ENCODE results near the gene RASAL1. TPM values are rescaled to one million over a fixed set of nuclear protein-coding genes. Genes with fewer than 3 reads are reported as not detected.

RASAL1 gene
- total RNA-seq, 3 donors from 2014 or later = 0.58 to 1.1 (median 0.87) TPM

GRCh38 chr12:113170457-113170856 lies 34.9 kb upstream of the RASAL1 start:
- Mint-ChIP-seq H3K9me3 (no peaks in the 10 kb centered on the region), H3K27me3 (ENCODE audit: low read depth) (no peaks in the 10 kb centered on the region), H3K4me3 (no peak overlapping the region), H3K4me1 (ENCODE audit: low read depth) (peaks cover 4% of the 10 kb centered on the region), H3K36me3 (ENCODE audit: insufficient read depth) (peaks cover 47% of the 10 kb centered on the region)
- ATAC-seq = no peak
- DNase-seq = no peak

GRCh38 chr12:113169697-113170096 lies 34.1 kb upstream of the RASAL1 start:
- DNase-seq = no peak

DNA sequence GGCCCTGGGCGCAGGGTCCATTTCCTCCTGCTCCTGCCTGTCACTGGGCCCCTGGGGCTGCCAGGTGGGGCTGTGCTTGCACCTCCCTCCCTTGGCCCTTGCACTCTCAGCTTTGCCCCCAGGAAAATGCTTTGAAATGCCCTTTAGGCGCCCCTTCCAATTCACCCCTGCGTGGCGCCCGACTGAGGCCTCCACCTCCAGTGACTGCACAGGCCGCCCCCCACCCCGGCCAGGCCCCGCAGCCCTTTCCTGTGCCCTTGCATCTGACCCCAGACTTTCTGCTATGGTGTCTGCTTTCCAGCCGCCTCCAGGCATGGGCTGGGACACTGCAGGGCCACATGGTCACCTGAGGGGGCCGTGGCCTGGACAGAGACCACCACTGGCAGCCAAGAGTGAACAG lies 32.3 kb upstream of the RASAL1 start:
- ATAC-seq (no peak), DNase-seq (no peak)
- Mint-ChIP-seq H3K4me3 (no peak overlapping the region), H3K27me3 (ENCODE audit: low read depth) (no peaks in the 10 kb centered on the region), H3K9me3 (no peaks in the 10 kb centered on the region), H3K4me1 (ENCODE audit: low read depth) (no peaks in the 10 kb centered on the region), H3K36me3 (ENCODE audit: insufficient read depth) (peaks cover 40% of the 10 kb centered on the region)

More at GRCh38 chr12:113169697-113170096, 34.1 kb upstream of the RASAL1 start:
- ATAC-seq = no peak
- Mint-ChIP-seq H3K4me1 (ENCODE audit: low read depth) (peaks cover 2% of the 10 kb centered on the region), H3K36me3 (ENCODE audit: insufficient read depth) (peaks cover 44% of the 10 kb centered on the region), H3K9me3 (no peaks in the 10 kb centered on the region), H3K4me3 (no peak overlapping the region), H3K27me3 (ENCODE audit: low read depth) (no peaks in the 10 kb centered on the region)

DNA sequence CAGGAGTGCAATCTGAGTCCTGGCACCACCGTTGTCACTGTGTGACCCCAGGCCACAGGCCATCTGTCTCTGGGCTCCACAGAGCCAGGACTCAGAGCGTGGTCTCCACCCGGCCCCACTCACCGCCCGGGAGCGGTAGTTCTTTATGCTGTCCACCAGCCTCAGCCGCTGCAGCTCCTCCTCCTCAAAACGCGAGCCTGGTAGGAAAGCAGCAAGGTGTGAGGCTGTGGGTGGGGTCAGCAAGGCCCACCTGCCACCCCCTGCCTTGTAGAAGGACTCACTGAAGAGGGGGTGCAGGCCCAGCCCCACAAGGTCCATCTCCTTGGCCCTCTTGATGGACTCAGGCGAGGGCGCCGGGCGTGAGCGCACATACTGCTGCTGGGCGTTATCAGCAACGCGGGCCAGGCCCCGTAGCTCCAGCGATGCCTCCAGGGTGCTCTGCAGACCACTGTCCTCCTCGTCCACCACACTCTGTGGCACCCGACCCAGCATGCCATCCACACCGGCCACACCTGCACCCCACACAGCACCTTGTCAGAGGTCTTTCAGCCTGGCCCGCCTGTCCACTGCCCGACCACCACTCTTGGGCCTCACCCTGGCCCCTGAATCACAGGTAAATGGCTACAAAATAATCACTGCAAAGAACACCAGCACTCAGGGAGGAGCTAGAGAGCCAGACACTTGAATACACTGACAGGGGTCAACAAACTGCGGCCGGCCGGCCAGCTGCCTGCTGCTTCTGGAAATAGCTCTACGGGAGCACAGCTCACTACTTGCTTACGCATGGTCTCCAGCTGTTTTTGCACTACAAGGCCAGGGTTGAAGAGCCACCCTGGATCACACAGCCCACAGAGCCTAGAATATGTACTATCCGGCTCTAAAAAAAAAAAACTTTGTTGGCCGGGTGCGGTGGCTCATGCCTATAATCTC lies 30.2 kb upstream of the RASAL1 start:
- Mint-ChIP-seq H3K27me3 (ENCODE audit: low read depth) (no peaks in the 10 kb centered on the region), H3K9me3 (no peaks in the 10 kb centered on the region), H3K4me1 (ENCODE audit: low read depth) (no peaks in the 10 kb centered on the region), H3K4me3 (no peak overlapping the region), H3K36me3 (ENCODE audit: insufficient read depth) (peaks cover 34% of the 10 kb centered on the region)
- no peak for DNase-seq
- ATAC-seq = no peak

DNA sequence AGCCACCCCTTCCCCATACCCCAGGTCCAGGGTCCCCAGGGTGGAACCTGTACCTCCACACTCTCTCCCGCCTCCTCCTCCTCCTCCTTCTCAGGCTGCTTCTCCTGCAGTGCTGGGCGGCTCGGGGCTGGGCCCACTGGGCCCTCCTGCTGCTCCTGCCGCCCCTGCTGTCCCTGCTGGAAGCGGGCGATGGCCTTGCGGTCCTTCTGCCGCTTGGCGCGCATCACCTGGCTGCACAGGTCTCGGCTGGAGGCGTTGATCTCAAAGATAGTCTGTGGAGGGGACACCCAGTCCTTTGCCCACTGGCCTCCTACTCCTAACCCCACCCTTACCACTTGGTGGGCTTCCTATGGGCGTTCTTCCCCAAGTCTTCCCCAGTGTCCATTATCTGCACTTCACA lies 28.5 kb upstream of the RASAL1 start:
- no peaks in the 10 kb centered on the region for H3K27me3 Mint-ChIP-seq (ENCODE audit: low read depth)
- no peak overlapping the region for H3K4me3 Mint-ChIP-seq
- H3K9me3 Mint-ChIP-seq = no peaks in the 10 kb centered on the region
- ATAC-seq (no peak), DNase-seq (no peak)
- no peaks in the 10 kb centered on the region for H3K4me1 Mint-ChIP-seq (ENCODE audit: low read depth)
- peaks cover 31% of the 10 kb centered on the region for H3K36me3 Mint-ChIP-seq (ENCODE audit: insufficient read depth)

- Mint-ChIP-seq H3K4me1 (ENCODE audit: low read depth) (no peaks in the 10 kb centered on the region), H3K36me3 (ENCODE audit: insufficient read depth) (peaks cover 29% of the 10 kb centered on the region), H3K4me3 (no peak overlapping the region), H3K27me3 (ENCODE audit: low read depth) (no peaks in the 10 kb centered on the region), H3K9me3 (no peaks in the 10 kb centered on the region)
- DNase-seq = no peak
- no peak for ATAC-seq
Measured at GRCh38 chr12:113163030-113163360, 27.4 kb upstream of the RASAL1 start.

DNA sequence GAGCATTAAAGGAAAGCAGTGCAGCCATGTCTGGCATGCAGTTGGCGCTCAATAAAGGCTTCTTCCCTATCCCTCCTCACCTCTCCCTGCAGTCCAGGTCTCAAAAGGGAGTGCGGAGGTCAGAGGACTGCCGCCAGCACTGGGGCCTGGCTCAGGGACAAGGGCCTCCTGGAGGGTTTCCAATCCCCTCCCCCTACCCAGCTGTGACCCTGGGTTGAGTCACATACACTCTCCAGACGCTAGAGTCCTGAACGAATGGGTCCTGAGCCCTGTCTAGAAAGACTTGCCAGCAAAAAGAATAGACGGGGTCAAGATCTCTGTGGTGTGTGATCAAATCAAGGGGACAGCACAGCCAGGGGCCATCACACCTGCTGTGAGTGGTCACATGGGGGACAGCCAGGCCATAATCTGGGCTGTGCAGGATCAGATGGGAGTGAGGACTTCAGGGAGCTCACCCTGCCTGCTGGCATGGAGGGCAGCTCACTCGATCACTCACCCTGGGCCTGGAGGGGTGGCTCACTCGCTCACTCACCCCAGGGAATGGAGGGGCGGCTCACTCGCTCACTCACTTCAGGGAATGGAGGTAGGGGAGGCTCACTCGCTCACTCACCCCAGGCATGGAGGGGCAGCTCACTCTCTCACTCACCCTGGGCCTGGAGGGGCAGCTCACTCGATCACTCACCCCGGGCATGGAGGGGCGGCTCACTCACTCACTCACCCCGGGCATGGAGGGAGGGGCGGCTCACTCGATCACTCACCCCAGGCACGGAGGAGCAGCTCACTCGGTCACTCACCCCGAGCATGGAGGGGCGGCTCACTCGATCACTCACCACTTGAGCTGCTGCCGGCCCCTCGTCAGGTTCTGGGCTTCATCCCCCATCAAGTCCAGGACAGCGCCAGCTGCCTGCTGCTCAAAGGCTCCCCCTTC lies 26.8 kb upstream of the RASAL1 start:
- Mint-ChIP-seq H3K36me3 (ENCODE audit: insufficient read depth) (peaks cover 29% of the 10 kb centered on the region), H3K9me3 (no peaks in the 10 kb centered on the region), H3K4me3 (no peak overlapping the region), H3K27me3 (ENCODE audit: low read depth) (no peaks in the 10 kb centered on the region), H3K4me1 (ENCODE audit: low read depth) (peaks cover 1% of the 10 kb centered on the region)
- ATAC-seq = no peak
- no peak for DNase-seq

DNA sequence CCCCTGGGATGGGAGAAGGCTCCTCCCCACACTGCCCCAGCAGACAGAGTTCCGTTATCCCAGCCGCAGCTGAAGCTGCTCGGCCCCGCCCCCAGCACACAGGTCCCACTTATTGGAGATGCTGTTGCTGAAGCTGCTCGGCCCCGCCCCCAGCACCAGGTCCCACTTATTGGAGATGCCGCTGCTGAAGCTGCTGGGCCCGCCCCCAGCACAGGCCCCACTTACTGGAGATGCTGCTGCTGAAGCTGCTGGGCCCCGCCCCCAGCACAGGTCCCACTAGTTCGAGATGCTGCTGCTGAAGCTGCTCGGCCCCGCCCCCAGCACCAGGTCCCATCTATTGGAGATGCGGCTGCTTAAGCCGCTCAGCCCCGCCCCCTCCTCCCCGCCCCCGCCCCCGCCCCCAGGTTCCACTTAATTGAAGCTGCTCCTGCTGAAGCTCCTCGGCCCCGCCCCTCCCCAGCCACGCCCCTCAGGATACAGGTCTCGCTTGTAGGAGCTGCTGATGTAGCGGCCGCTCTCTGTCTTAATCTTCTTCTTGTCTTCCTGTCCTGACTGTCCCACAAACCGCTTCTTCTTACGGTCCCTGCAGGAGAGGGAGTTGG lies 26.0 kb upstream of the RASAL1 start:
- no peak overlapping the region for H3K4me3 Mint-ChIP-seq
- no peaks in the 10 kb centered on the region for H3K27me3 Mint-ChIP-seq (ENCODE audit: low read depth)
- peak; percentile 42 to 47 for ATAC-seq
- peaks cover 5% of the 10 kb centered on the region for H3K4me1 Mint-ChIP-seq (ENCODE audit: low read depth)
- no peaks in the 10 kb centered on the region for H3K9me3 Mint-ChIP-seq
- H3K36me3 Mint-ChIP-seq (ENCODE audit: insufficient read depth) = peaks cover 28% of the 10 kb centered on the region
- no peak for DNase-seq

DNA sequence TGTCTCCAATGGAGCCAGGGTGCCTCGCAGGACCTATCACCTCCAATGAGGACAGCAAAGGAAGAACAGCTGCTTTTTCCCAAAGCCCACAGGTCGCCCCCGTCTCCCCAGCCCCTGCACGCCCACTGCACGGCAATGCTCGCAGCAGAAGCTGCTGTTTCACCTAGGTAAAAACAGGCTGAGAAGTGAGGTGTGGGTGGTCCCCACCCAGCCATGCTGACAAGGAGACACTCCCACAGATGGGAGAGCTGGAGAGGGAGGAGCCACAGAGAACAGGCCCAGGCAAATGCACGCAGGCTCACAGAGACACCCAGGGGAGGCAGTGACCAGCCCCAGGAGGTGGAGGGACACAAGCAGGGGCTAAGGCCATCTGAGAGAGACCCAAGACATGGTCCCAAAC lies 24.4 kb upstream of the RASAL1 start:
- Mint-ChIP-seq H3K36me3 (ENCODE audit: insufficient read depth) (peaks cover 22% of the 10 kb centered on the region), H3K27me3 (ENCODE audit: low read depth) (no peaks in the 10 kb centered on the region), H3K9me3 (no peaks in the 10 kb centered on the region), H3K4me1 (ENCODE audit: low read depth) (peaks cover 7% of the 10 kb centered on the region), H3K4me3 (no peak overlapping the region)
- ATAC-seq (no peak), DNase-seq (no peak)

- Mint-ChIP-seq H3K27me3 (ENCODE audit: low read depth) (no peaks in the 10 kb centered on the region), H3K4me1 (ENCODE audit: low read depth) (peaks cover 11% of the 10 kb centered on the region), H3K36me3 (ENCODE audit: insufficient read depth) (peaks cover 22% of the 10 kb centered on the region), H3K4me3 (no peak overlapping the region), H3K9me3 (no peaks in the 10 kb centered on the region)
- DNase-seq = no peak
- no peak for ATAC-seq
Measured at GRCh38 chr12:113158439-113159203, 23.1 kb upstream of the RASAL1 start.

- H3K9me3 Mint-ChIP-seq = no peaks in the 10 kb centered on the region
- DNase-seq = no peak
- peaks cover 17% of the 10 kb centered on the region for H3K4me1 Mint-ChIP-seq (ENCODE audit: low read depth)
- H3K4me3 Mint-ChIP-seq = no peak overlapping the region
- H3K27me3 Mint-ChIP-seq (ENCODE audit: low read depth) = peaks cover 2% of the 10 kb centered on the region
- no peak for ATAC-seq
- peaks cover 21% of the 10 kb centered on the region for H3K36me3 Mint-ChIP-seq (ENCODE audit: insufficient read depth)
Measured at GRCh38 chr12:113157218-113157859, 21.8 kb upstream of the RASAL1 start.

DNA sequence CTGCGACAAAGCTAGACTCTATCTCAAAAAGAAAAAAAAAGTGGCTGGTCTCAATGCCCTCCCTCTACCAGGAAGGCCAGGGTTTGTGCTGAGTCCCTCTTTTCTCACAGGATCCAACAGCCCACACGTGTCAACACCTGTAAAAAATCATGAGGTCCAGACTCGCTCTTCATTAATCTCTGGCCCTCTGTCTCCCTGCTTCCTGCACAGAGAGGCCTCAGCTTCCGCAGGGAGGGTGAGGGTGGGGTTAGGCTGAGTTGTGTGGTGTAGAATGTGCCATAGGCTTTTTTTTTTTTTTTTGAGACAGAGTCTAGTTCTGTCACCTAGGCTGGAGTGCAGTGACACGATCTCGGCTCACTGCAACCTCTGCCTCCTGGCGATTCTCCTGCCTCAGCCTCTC lies 20.1 kb upstream of the RASAL1 start:
- H3K4me3 Mint-ChIP-seq = no peak overlapping the region
- peaks cover 10% of the 10 kb centered on the region for H3K36me3 Mint-ChIP-seq (ENCODE audit: insufficient read depth)
- ATAC-seq = no peak
- no peaks in the 10 kb centered on the region for H3K9me3 Mint-ChIP-seq
- peaks cover 5% of the 10 kb centered on the region for H3K27me3 Mint-ChIP-seq (ENCODE audit: low read depth)
- peaks cover 22% of the 10 kb centered on the region for H3K4me1 Mint-ChIP-seq (ENCODE audit: low read depth)
- DNase-seq = no peak

GRCh38 chr12:113155060-113155459 lies 19.5 kb upstream of the RASAL1 start:
- DNase-seq = no peak
- no peak overlapping the region for H3K4me3 Mint-ChIP-seq
- H3K4me1 Mint-ChIP-seq (ENCODE audit: low read depth) = peaks cover 22% of the 10 kb centered on the region
- no peak for ATAC-seq
- peaks cover 9% of the 10 kb centered on the region for H3K27me3 Mint-ChIP-seq (ENCODE audit: low read depth)
- no peaks in the 10 kb centered on the region for H3K9me3 Mint-ChIP-seq
- H3K36me3 Mint-ChIP-seq (ENCODE audit: insufficient read depth) = peaks cover 7% of the 10 kb centered on the region

Data from activated T-cell treated with anti-CD3 and anti-CD28 coated beads, Interleukin-2, amount 50 U/mL, for 4 hours (primary cell).